GM23338 (cell line): Measurements from ENCODE around the gene CABLES2. TPM values are rescaled to one million over a fixed set of nuclear protein-coding genes. Genes with fewer than 3 reads are reported as not detected.

Experiments
- ATAC-seq: fragments of 200-7000 bp; cut with Tn5 transposase; 3 replicates; pipeline ENCODE4 v1.9.1; 2020
- DNase-seq: peaks from one replicate; pipeline ENCODE4 v3.0.0-alpha.2; 2015; ENCODE audit warnings: low spot score
- H2AFZ ChIP-seq: fragments of 200-600 bp; sonication (generic); 2 replicates; pipeline ENCODE4 v1.8.0; 2016; ENCODE audit warnings: antibody characterized with exemption, mild to moderate bottlenecking, moderate library complexity
- H3F3A ChIP-seq: fragments of 200-600 bp; sonication (generic); replicated peaks from 2 replicates; pipeline ENCODE4 v1.8.0; 2017; ENCODE audit warnings: antibody characterized with exemption, mixed run types, low read depth
- H3K27ac ChIP-seq: fragments of 200-600 bp; sonication (generic); 2 replicates; pipeline ENCODE4 v1.6.1; 2016; ENCODE audit warnings: low read depth
- H3K27me3 ChIP-seq: fragments of 200-600 bp; sonication (generic); 2 replicates; pipeline ENCODE4 v1.8.0; 2016; ENCODE audit warnings: mild to moderate bottlenecking, mixed run types, moderate library complexity; ENCODE audit not compliant: insufficient read depth
- H3K36me3 ChIP-seq: fragments of 200-600 bp; sonication (generic); 2 replicates; pipeline ENCODE4 v1.8.0; 2016; ENCODE audit warnings: mild to moderate bottlenecking; ENCODE audit not compliant: insufficient read depth
- H3K4me1 ChIP-seq: fragments of 200-600 bp; sonication (generic); 2 replicates; pipeline ENCODE4 v1.8.0; 2016; ENCODE audit warnings: mild to moderate bottlenecking, moderate library complexity; ENCODE audit not compliant: insufficient read depth
- H3K4me2 ChIP-seq: fragments of 200-600 bp; sonication (generic); 2 replicates; pipeline ENCODE4 v1.7.1; 2017; ENCODE audit warnings: mixed run types
- H3K4me3 ChIP-seq: fragments of 200-600 bp; sonication (generic); 2 replicates; pipeline ENCODE4 v1.6.1; 2016; ENCODE audit warnings: mixed run types
- H3K79me2 ChIP-seq: fragments of 200-600 bp; sonication (generic); replicated peaks from 2 replicates; pipeline ENCODE4 v1.8.0; 2017; ENCODE audit warnings: mild to moderate bottlenecking; ENCODE audit not compliant: insufficient read depth
- H3K9me2 ChIP-seq: fragments of 200-600 bp; sonication (generic); 2 replicates; pipeline ENCODE4 v1.8.0; 2017; ENCODE audit not compliant: insufficient read depth
- H4K20me1 ChIP-seq: fragments of 200-600 bp; sonication (generic); replicated peaks from 2 replicates; pipeline ENCODE4 v1.8.0; 2017; ENCODE audit warnings: mild to moderate bottlenecking; ENCODE audit not compliant: insufficient read depth
- H3K27ac Mint-ChIP-seq: 2 replicates; pipeline ENCODE4 v1.8.0; 2020; ENCODE audit warnings: inconsistent platforms, mild to moderate bottlenecking, moderate library complexity, mixed read lengths
- H3K27me3 Mint-ChIP-seq: 3 replicates; pipeline ENCODE4 v1.8.0; 2022; ENCODE audit warnings: low read depth, mild to moderate bottlenecking, moderate library complexity, mixed read lengths, inconsistent platforms; ENCODE audit not compliant: insufficient read depth, poor library complexity
- H3K36me3 Mint-ChIP-seq: 3 replicates; pipeline ENCODE4 v1.8.0; 2021; ENCODE audit warnings: low read depth, mild to moderate bottlenecking, inconsistent platforms, moderate library complexity, mixed read lengths
- H3K4me1 Mint-ChIP-seq: 3 replicates; pipeline ENCODE4 v1.8.0; 2020; ENCODE audit warnings: mild to moderate bottlenecking, inconsistent platforms, mixed read lengths
- H3K4me3 Mint-ChIP-seq: 3 replicates; pipeline ENCODE4 v1.8.0; 2021; ENCODE audit warnings: moderate library complexity, mild to moderate bottlenecking, inconsistent platforms, mixed read lengths
- H3K9me3 Mint-ChIP-seq: 3 replicates; pipeline ENCODE4 v1.8.0; 2020; ENCODE audit warnings: moderate library complexity, mild to moderate bottlenecking, inconsistent platforms, mixed read lengths
- CREB1 ChIP-seq: fragments of 250-450 bp; sonication (Bioruptor Pico); IDR thresholded peaks from 2 replicates; pipeline ENCODE4 v1.5.0; 2020; ENCODE audit warnings: low read depth, mild to moderate bottlenecking, moderate library complexity
- EZH2 ChIP-seq: fragments of 200-600 bp; sonication (generic); IDR thresholded peaks from one replicate; pipeline ENCODE4 v1.8.0; 2017; ENCODE audit warnings: antibody characterized with exemption, mild to moderate bottlenecking, low read depth; ENCODE audit not compliant: unreplicated experiment
- EZH2phosphoT487 ChIP-seq: fragments of 200-600 bp; sonication (generic); IDR thresholded peaks from one replicate; pipeline ENCODE4 v1.8.1; 2018; ENCODE audit warnings: antibody characterized with exemption; ENCODE audit not compliant: unreplicated experiment
- JUNB ChIP-seq: IDR thresholded peaks from one replicate; pipeline ENCODE4 v1.6.1; 2016; ENCODE audit warnings: antibody characterized with exemption; ENCODE audit not compliant: unreplicated experiment
- NANOG ChIP-seq: IDR thresholded peaks from 2 replicates; pipeline ENCODE4 v1.6.1; 2016; ENCODE audit warnings: antibody characterized with exemption, borderline replicate concordance
- POLR2AphosphoS5 ChIP-seq: IDR thresholded peaks from 2 replicates; pipeline ENCODE4 v1.6.1; 2016; ENCODE audit warnings: antibody characterized with exemption, low read depth
- STAT1 ChIP-seq: IDR thresholded peaks from one replicate; pipeline ENCODE4 v1.6.1; 2016; ENCODE audit warnings: antibody characterized with exemption; ENCODE audit not compliant: unreplicated experiment
- ZNF114 ChIP-seq: fragments of 250-450 bp; sonication (Bioruptor Pico); IDR thresholded peaks from 2 replicates; pipeline ENCODE4 v1.5.0; 2020; ENCODE audit warnings: mild to moderate bottlenecking, moderate library complexity
- ZNF331 ChIP-seq: fragments of 250-450 bp; sonication (Bioruptor Pico); IDR thresholded peaks from 2 replicates; pipeline ENCODE4 v1.5.0; 2020; ENCODE audit warnings: low read depth, mild to moderate bottlenecking, moderate library complexity
- polyA plus RNA-seq: library from polyadenylated mRNA; unstranded; fragments of >200 nt; fragmentation: Nextera tagmentation; extraction: Ambion mirVana; gene quantifications from 2 replicates; pipeline ENCODE4 v1.2.1, GENCODE V29; 2016
- total RNA-seq: library from RNA; depleted of rRNA; stranded (reverse); fragments of >200 nt; shearing (Covaris generic); gene quantifications from 2 replicates; pipeline ENCODE4 v1.2.3, GENCODE V29; 2014
- TF ChIP-seq, protein P1 (sequence below): IDR thresholded peaks from 2 replicates; pipeline ENCODE4 v1.6.1; 2016; ENCODE audit warnings: antibody characterized with exemption
- TF ChIP-seq, protein P2 (sequence below): fragments of 250-450 bp; sonication (Bioruptor Pico); IDR thresholded peaks from 2 replicates; pipeline ENCODE4 v1.5.0; 2020; ENCODE audit warnings: mild to moderate bottlenecking, moderate library complexity
- TF ChIP-seq, protein P3 (sequence below): IDR thresholded peaks from one replicate; pipeline ENCODE4 v1.6.1; 2018; ENCODE audit warnings: antibody characterized with exemption; ENCODE audit not compliant: unreplicated experiment
- TF ChIP-seq, protein P4 (sequence below), 2 experiments: fragments of 200-600 bp in 1 of 2; sonication (generic) in 1 of 2; conservative IDR thresholded peaks; 2 replicates each; pipeline versions ENCODE4 v1.5.1 to v1.6.1; 2016 to 2017; ENCODE audit warnings: antibody characterized with exemption in 2 of 2, low read depth in 2 of 2, mild to moderate bottlenecking in 2 of 2, moderate library complexity in 1 of 2

The CABLES2 gene
- total and polyA plus RNA-seq, 2 experiments from 2014 or later = 4.3 to 12.7 TPM

DNA sequence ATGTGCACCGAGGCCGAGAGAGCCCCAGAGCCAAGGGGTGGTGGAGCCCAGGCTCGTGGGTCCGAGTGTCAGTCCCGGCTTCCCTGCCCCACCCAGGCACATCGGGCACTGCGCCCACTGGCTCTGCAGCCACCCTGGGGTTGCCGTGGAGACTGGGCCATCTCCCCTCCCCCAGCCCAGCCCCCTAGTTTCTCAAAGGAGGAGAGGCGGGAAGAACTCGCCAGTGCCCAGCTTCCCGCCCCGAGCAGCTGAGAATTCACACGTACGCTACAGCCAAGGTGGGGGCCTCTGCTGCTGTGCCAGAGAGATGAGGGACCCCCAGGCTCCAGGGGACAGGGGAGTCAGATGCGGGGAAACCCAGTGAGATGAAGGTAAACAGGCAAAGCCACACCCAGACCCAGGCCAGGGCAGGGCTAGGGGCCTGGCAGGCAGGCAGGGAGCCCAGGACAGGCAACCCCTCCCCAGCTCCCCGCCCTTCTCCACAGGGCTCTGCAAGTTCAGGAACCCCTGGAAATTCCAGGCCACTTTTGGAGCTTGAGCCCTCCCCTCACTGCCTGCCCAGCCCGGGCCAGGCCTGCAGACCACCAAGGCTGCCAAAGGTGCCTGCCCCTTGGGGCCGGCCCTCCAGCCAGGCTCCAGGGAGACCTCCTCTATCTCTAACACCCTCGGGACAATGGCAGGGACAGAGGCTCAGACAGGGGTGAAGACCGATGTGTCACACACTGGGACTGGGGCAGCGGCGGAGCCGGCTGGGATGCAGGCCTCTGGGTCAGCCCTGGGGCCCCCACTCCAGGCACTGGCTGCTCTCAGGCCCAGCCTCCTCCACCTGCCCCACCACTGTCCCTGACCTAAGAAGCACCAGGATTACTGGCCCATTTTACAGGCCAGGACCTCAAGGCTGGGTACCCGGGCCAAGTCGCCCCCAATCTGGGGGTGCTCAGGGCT, 46.0 kb downstream of the CABLES2 start:
- peak overlapping the region; percentile 41; the same call in 1 of the 2 replicates for H3K4me3 ChIP-seq
- Mint-ChIP-seq H3K27me3 (peaks cover 18% of the 10 kb centered on the region), H3K4me3 (peak overlapping the region; percentile 38; the same call in 1 of the 3 replicates), H3K27ac (peak overlapping the region; percentile 94), H3K9me3 (no peaks in the 10 kb centered on the region), H3K36me3 (peaks cover 3% of the 10 kb centered on the region; the same call in 1 of the 3 replicates), H3K4me1 (peaks cover 49% of the 10 kb centered on the region)
- H3K9me2 ChIP-seq = no peaks in the 10 kb centered on the region
- peak overlapping the region; percentile 83 for H3K4me2 ChIP-seq
- peaks cover 27% of the 10 kb centered on the region for H3F3A ChIP-seq
- H4K20me1 ChIP-seq = peaks cover 14% of the 10 kb centered on the region
- H3K36me3 ChIP-seq = no peaks in the 10 kb centered on the region
- TF ChIP-seq EZH2 (no peak), ZNF331 (CRISPR knock-in tag) (no peak), NANOG (no peak), EZH2phosphoT487 (no peak), STAT1 (no peak), ZNF114 (CRISPR knock-in tag) (no peak), POLR2AphosphoS5 (no peak), CREB1 (no peak), JUNB (no peak)
- TF ChIP-seq, protein P1, sequence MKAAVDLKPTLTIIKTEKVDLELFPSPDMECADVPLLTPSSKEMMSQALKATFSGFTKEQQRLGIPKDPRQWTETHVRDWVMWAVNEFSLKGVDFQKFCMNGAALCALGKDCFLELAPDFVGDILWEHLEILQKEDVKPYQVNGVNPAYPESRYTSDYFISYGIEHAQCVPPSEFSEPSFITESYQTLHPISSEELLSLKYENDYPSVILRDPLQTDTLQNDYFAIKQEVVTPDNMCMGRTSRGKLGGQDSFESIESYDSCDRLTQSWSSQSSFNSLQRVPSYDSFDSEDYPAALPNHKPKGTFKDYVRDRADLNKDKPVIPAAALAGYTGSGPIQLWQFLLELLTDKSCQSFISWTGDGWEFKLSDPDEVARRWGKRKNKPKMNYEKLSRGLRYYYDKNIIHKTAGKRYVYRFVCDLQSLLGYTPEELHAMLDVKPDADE = no peak
- TF ChIP-seq, protein P2, sequence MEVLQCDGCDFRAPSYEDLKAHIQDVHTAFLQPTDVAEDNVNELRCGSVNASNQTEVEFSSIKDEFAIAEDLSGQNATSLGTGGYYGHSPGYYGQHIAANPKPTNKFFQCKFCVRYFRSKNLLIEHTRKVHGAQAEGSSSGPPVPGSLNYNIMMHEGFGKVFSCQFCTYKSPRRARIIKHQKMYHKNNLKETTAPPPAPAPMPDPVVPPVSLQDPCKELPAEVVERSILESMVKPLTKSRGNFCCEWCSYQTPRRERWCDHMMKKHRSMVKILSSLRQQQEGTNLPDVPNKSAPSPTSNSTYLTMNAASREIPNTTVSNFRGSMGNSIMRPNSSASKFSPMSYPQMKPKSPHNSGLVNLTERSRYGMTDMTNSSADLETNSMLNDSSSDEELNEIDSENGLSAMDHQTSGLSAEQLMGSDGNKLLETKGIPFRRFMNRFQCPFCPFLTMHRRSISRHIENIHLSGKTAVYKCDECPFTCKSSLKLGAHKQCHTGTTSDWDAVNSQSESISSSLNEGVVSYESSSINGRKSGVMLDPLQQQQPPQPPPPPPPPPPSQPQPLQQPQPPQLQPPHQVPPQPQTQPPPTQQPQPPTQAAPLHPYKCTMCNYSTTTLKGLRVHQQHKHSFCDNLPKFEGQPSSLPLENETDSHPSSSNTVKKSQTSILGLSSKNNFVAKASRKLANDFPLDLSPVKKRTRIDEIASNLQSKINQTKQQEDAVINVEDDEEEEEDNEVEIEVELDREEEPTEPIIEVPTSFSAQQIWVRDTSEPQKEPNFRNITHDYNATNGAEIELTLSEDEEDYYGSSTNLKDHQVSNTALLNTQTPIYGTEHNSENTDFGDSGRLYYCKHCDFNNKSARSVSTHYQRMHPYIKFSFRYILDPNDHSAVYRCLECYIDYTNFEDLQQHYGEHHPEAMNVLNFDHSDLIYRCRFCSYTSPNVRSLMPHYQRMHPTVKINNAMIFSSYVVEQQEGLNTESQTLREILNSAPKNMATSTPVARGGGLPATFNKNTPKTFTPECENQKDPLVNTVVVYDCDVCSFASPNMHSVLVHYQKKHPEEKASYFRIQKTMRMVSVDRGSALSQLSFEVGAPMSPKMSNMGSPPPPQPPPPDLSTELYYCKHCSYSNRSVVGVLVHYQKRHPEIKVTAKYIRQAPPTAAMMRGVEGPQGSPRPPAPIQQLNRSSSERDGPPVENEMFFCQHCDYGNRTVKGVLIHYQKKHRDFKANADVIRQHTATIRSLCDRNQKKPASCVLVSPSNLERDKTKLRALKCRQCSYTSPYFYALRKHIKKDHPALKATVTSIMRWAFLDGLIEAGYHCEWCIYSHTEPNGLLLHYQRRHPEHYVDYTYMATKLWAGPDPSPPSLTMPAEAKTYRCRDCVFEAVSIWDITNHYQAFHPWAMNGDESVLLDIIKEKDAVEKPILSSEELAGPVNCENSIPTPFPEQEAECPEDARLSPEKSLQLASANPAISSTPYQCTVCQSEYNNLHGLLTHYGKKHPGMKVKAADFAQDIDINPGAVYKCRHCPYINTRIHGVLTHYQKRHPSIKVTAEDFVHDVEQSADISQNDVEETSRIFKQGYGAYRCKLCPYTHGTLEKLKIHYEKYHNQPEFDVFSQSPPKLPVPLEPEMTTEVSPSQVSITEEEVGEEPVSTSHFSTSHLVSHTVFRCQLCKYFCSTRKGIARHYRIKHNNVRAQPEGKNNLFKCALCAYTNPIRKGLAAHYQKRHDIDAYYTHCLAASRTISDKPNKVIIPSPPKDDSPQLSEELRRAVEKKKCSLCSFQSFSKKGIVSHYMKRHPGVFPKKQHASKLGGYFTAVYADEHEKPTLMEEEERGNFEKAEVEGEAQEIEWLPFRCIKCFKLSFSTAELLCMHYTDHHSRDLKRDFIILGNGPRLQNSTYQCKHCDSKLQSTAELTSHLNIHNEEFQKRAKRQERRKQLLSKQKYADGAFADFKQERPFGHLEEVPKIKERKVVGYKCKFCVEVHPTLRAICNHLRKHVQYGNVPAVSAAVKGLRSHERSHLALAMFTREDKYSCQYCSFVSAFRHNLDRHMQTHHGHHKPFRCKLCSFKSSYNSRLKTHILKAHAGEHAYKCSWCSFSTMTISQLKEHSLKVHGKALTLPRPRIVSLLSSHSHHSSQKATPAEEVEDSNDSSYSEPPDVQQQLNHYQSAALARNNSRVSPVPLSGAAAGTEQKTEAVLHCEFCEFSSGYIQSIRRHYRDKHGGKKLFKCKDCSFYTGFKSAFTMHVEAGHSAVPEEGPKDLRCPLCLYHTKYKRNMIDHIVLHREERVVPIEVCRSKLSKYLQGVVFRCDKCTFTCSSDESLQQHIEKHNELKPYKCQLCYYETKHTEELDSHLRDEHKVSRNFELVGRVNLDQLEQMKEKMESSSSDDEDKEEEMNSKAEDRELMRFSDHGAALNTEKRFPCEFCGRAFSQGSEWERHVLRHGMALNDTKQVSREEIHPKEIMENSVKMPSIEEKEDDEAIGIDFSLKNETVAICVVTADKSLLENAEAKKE (CRISPR knock-in tag) = no peak
- TF ChIP-seq, protein P3, sequence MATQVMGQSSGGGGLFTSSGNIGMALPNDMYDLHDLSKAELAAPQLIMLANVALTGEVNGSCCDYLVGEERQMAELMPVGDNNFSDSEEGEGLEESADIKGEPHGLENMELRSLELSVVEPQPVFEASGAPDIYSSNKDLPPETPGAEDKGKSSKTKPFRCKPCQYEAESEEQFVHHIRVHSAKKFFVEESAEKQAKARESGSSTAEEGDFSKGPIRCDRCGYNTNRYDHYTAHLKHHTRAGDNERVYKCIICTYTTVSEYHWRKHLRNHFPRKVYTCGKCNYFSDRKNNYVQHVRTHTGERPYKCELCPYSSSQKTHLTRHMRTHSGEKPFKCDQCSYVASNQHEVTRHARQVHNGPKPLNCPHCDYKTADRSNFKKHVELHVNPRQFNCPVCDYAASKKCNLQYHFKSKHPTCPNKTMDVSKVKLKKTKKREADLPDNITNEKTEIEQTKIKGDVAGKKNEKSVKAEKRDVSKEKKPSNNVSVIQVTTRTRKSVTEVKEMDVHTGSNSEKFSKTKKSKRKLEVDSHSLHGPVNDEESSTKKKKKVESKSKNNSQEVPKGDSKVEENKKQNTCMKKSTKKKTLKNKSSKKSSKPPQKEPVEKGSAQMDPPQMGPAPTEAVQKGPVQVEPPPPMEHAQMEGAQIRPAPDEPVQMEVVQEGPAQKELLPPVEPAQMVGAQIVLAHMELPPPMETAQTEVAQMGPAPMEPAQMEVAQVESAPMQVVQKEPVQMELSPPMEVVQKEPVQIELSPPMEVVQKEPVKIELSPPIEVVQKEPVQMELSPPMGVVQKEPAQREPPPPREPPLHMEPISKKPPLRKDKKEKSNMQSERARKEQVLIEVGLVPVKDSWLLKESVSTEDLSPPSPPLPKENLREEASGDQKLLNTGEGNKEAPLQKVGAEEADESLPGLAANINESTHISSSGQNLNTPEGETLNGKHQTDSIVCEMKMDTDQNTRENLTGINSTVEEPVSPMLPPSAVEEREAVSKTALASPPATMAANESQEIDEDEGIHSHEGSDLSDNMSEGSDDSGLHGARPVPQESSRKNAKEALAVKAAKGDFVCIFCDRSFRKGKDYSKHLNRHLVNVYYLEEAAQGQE = no peak
- TF ChIP-seq, protein P4, sequence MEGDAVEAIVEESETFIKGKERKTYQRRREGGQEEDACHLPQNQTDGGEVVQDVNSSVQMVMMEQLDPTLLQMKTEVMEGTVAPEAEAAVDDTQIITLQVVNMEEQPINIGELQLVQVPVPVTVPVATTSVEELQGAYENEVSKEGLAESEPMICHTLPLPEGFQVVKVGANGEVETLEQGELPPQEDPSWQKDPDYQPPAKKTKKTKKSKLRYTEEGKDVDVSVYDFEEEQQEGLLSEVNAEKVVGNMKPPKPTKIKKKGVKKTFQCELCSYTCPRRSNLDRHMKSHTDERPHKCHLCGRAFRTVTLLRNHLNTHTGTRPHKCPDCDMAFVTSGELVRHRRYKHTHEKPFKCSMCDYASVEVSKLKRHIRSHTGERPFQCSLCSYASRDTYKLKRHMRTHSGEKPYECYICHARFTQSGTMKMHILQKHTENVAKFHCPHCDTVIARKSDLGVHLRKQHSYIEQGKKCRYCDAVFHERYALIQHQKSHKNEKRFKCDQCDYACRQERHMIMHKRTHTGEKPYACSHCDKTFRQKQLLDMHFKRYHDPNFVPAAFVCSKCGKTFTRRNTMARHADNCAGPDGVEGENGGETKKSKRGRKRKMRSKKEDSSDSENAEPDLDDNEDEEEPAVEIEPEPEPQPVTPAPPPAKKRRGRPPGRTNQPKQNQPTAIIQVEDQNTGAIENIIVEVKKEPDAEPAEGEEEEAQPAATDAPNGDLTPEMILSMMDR (conservative IDR thresholded peaks at IDR 0.05; ENCODE audit: low read depth in 2 of 2) = no peak
- H3K4me1 ChIP-seq = peaks cover 52% of the 10 kb centered on the region
- H3K27me3 ChIP-seq = no peaks in the 10 kb centered on the region
- DNase-seq = peak; percentile 62
- peak overlapping the region; percentile 99 for H3K27ac ChIP-seq
- no peak overlapping the region for H2AFZ ChIP-seq
- peak; percentile 11 for ATAC-seq
- peaks cover 92% of the 10 kb centered on the region for H3K79me2 ChIP-seq
